GM12878 (cell line): Measurements from ENCODE around the gene STXBP3. TPM values are rescaled to one million over a fixed set of nuclear protein-coding genes. Genes with fewer than 3 reads are reported as not detected.

Experiments
- ATAC-seq: fragments of 200-7000 bp; cut with Tn5 transposase; 3 replicates; pipeline ENCODE4 v1.9.1; 2020; ENCODE audit warnings: mild to moderate bottlenecking, moderate library complexity
- Bru-seq: library from RNA; stranded (reverse); fragments of 400-500 nt; gene quantifications from one replicate; lab custom pipeline; 2021; lab: Mats Ljungman, UMichigan
- BruChase-seq, 2 experiments: library from RNA; stranded (reverse); fragments of 400-500 nt; gene quantifications; one replicate each; lab custom pipeline; 2021; lab: Mats Ljungman, UMichigan
- BruUV-seq: library from RNA; stranded (reverse); fragments of 400-500 nt; replicated peaks from 2 replicates; lab custom pipeline; 2021; lab: Mats Ljungman, UMichigan
- CTCF ChIA-PET: fragments of 300-600 bp; sonication (Branson Sonifier 250); formaldehyde crosslinking; extraction: SDS; loops from one replicate; lab custom pipeline; 2021; ENCODE audit warnings: inconsistent platforms; lab: Yijun Ruan, JAX
- POLR2A ChIA-PET: fragments of 350-600 bp; formaldehyde crosslinking; extraction: SDS; loops from one replicate; lab custom pipeline; 2021; ENCODE audit warnings: inconsistent platforms; lab: Charles Lee
- RAD21 ChIA-PET: fragments of 300-600 bp; sonication (Branson Sonifier 250); formaldehyde crosslinking; loops from one replicate; lab custom pipeline; 2023; ENCODE audit warnings: antibody characterized with exemption; ENCODE audit not compliant: unreplicated experiment; lab: Charles Lee
- SMC1A ChIA-PET: fragments of 300-600 bp; sonication (Branson Sonifier 250); formaldehyde crosslinking; loops from one replicate; lab custom pipeline; 2023; ENCODE audit not compliant: unreplicated experiment, uncharacterized antibody; lab: Charles Lee
- DNase-seq: peaks from one replicate; pipeline ENCODE4 v3.0.0-alpha.2; 2011; ENCODE audit warnings: low read depth, low spot score
- FAIRE-seq: peaks from 3 replicates; lab custom pipeline; 2011; peaks lifted over from hg19 to GRCh38; lab: Jason Lieb, UNC
- H2AFZ ChIP-seq: 2 replicates; pipeline ENCODE4 v1.6.0; 2011; ENCODE audit warnings: low read depth, low read length, control low read depth; ENCODE audit not compliant: control insufficient read depth
- H3K27ac ChIP-seq: 2 replicates; pipeline ENCODE4 v1.5.1; 2011; ENCODE audit warnings: control low read depth; ENCODE audit not compliant: control insufficient read depth, insufficient read depth
- H3K27me3 ChIP-seq, 2 experiments: replicated peaks in 1 of 2; 2 replicates each; pipeline versions ENCODE4 v1.6.0 to v1.6.1; 2011; ENCODE audit warnings: low read length in 1 of 2; ENCODE audit not compliant: control insufficient read depth in 2 of 2, insufficient read depth in 2 of 2
- H3K36me3 ChIP-seq, 2 experiments: 2 replicates each; pipeline ENCODE4 v1.5.1; 2011; ENCODE audit warnings: low read length in 1 of 2; ENCODE audit not compliant: control insufficient read depth in 2 of 2, insufficient read depth in 2 of 2
- H3K4me1 ChIP-seq: 2 replicates; pipeline ENCODE4 v1.6.1; 2011; ENCODE audit warnings: mild to moderate bottlenecking, low read length, moderate library complexity, mixed read lengths; ENCODE audit not compliant: control insufficient read depth, insufficient read depth
- H3K4me2 ChIP-seq: 2 replicates; pipeline ENCODE4 v1.6.0; 2011; ENCODE audit warnings: control low read depth; ENCODE audit not compliant: control insufficient read depth, insufficient read depth
- H3K4me3 ChIP-seq: fragments of 200-600 bp; sonication (generic); 2 replicates; pipeline ENCODE4 v1.5.1; 2016
- H3K79me2 ChIP-seq: 2 replicates; pipeline ENCODE4 v1.6.0; 2011; ENCODE audit warnings: low read length; ENCODE audit not compliant: control insufficient read depth, insufficient read depth
- H3K9ac ChIP-seq: 2 replicates; pipeline ENCODE4 v1.8.0; 2011; ENCODE audit warnings: low read length, control low read depth, mixed read lengths; ENCODE audit not compliant: control insufficient read depth, insufficient read depth
- H3K9me3 ChIP-seq: replicated peaks from 3 replicates; pipeline ENCODE4 v1.5.1; 2011; ENCODE audit warnings: mild to moderate bottlenecking, low read length; ENCODE audit not compliant: control insufficient read depth, insufficient read depth
- H4K20me1 ChIP-seq: 2 replicates; pipeline ENCODE4 v1.6.0; 2011; ENCODE audit not compliant: control insufficient read depth, insufficient read depth
- BHLHE40 ChIP-seq, 2 experiments: fragments of 450-650 bp in 1 of 2; IDR thresholded peaks; 2 replicates each; pipeline ENCODE4 v1.6.1; 2011 to 2017; ENCODE audit warnings: low read depth in 2 of 2, borderline replicate concordance in 1 of 2, improper control_type of control experiment in 1 of 2, low read length in 1 of 2, mild to moderate bottlenecking in 1 of 2
- HDAC6 ChIP-seq: fragments of 200-600 bp; sonication (generic); IDR thresholded peaks from one replicate; pipeline ENCODE4 v1.8.0; 2017; ENCODE audit warnings: antibody characterized with exemption; ENCODE audit not compliant: unreplicated experiment
- IKZF2 ChIP-seq, 2 experiments: fragments of 450-650 bp; IDR thresholded peaks; 2 replicates each; pipeline ENCODE4 v1.6.1; 2017; ENCODE audit warnings: mild to moderate bottlenecking in 2 of 2, moderate library complexity in 2 of 2
- MYC ChIP-seq: IDR thresholded peaks from 2 replicates; pipeline ENCODE4 v1.6.1; 2011; ENCODE audit warnings: mild to moderate bottlenecking, low read length, moderate library complexity, inconsistent platforms; ENCODE audit not compliant: insufficient read depth, insufficient replicate concordance, insufficient read length, severe bottlenecking
- RAD51 ChIP-seq: fragments of 450-650 bp; IDR thresholded peaks from 2 replicates; pipeline ENCODE4 v1.6.1; 2016; ENCODE audit warnings: moderate library complexity, mild to moderate bottlenecking, inconsistent platforms
- ZSCAN29 ChIP-seq: fragments of 450-650 bp; IDR thresholded peaks from 2 replicates; pipeline ENCODE4 v1.6.1; 2017; ENCODE audit warnings: mild to moderate bottlenecking, moderate library complexity
- WGBS: methylation state at CpG from one replicate; pipeline ENCODE4 v1.1.6; 2016; ENCODE audit warnings: low lambda C conversion rate; ENCODE audit not compliant: insufficient replicate concordance, insufficient coverage; ENCODE audit errors: missing lambda C conversion rate; 5-methylcytosine and 5-hydroxymethylcytosine counted together
- in situ Hi-C: fragments of 300-500 bp; cut with MboI; formaldehyde crosslinking; loops from 9 replicates; pipeline ENCODE4 v1.14.3; 2018; ENCODE audit warnings: mixed read lengths
- intact Hi-C: fragments of 100-400 bp; cut with micrococcal nuclease; formaldehyde crosslinking; loops from one replicate; pipeline ENCODE4 v1.14.2; 2022; ENCODE audit not compliant: unreplicated experiment
- long read RNA-seq, 2 experiments: library from polyadenylated mRNA; unstranded; transcript quantifications; one replicate each; pipeline ENCODE4 v2.0.0, GENCODE V29; 2019 to 2020
- polyA minus RNA-seq, 3 experiments: library from RNA; depleted of rRNA, polyadenylated mRNA; stranded (reverse); fragments of >200 nt; gene quantifications; 2 replicates each; pipeline ENCODE4 v1.2.3, GENCODE V29; 2011
- polyA plus RNA-seq, 11 experiments: library from polyadenylated mRNA; depleted of rRNA in 4 of 11; unstranded in 6 of 11; stranded (reverse) in 5 of 11; fragments of >200 nt; fragmentation: Nextera tagmentation in 4 of 11; fragmentation: Illumina TruSeq in 1 of 11; extraction: Ambion mirVana in 4 of 11; extraction: Trizol in 1 of 11; gene quantifications; 1 replicate in 1 of 11; 2 replicates in 10 of 11; pipeline versions ENCODE4 v1.2.1 to v1.2.3, GENCODE V29; 2011 to 2016; ENCODE audit warnings: inconsistent platforms in 2 of 11, missing spikeins in 2 of 11, low read depth in 1 of 11
- total RNA-seq, 4 experiments: library from RNA; depleted of rRNA in 3 of 4; stranded (reverse); fragments of >200 nt in 3 of 4; fragmentation: Illumina TruSeq in 1 of 4; extraction: Trizol in 1 of 4; gene quantifications; 2 replicates each; pipeline versions ENCODE4 v1.2.1 to v1.2.3, GENCODE V29; 2013 to 2021
- TF ChIP-seq, protein P1 (sequence below): fragments of 450-650 bp; formaldehyde crosslinking; IDR thresholded peaks from 2 replicates; pipeline ENCODE4 v1.4.0; 2020; ENCODE audit warnings: mild to moderate bottlenecking, moderate library complexity
- TF ChIP-seq, protein P2 (sequence below): IDR thresholded peaks from 2 replicates; pipeline ENCODE4 v1.6.1; 2011; ENCODE audit warnings: borderline replicate concordance, low read depth, mild to moderate bottlenecking, moderate library complexity, low read length; ENCODE audit not compliant: insufficient read depth, poor library complexity, severe bottlenecking

STXBP3 gene, protein sequence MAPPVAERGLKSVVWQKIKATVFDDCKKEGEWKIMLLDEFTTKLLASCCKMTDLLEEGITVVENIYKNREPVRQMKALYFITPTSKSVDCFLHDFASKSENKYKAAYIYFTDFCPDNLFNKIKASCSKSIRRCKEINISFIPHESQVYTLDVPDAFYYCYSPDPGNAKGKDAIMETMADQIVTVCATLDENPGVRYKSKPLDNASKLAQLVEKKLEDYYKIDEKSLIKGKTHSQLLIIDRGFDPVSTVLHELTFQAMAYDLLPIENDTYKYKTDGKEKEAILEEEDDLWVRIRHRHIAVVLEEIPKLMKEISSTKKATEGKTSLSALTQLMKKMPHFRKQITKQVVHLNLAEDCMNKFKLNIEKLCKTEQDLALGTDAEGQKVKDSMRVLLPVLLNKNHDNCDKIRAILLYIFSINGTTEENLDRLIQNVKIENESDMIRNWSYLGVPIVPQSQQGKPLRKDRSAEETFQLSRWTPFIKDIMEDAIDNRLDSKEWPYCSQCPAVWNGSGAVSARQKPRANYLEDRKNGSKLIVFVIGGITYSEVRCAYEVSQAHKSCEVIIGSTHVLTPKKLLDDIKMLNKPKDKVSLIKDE
- 103 and 142 TPM in 2 replicates for total RNA-seq (2013; cell fraction: nucleolus; rRNA removed)
- total RNA-seq (2014; rRNA removed) (19.6 and 25.6 TPM in 2 replicates), total RNA-seq (2014; rRNA removed; fragmentation: Illumina TruSeq; extraction: Trizol) (29.3 and 35.1 TPM in 2 replicates), total RNA-seq (2021) (20.3 and 26.6 TPM in 2 replicates), polyA plus RNA-seq (2011; rRNA removed) (28.8 and 49.6 TPM in 2 replicates), polyA plus RNA-seq (2014; fragmentation: Illumina TruSeq; extraction: Trizol) (26.4 and 31.5 TPM in 2 replicates), polyA plus RNA-seq (2014; fragmentation: Nextera tagmentation; extraction: Ambion mirVana) (10 to 100 TPM; 21.7 to 23.6 TPM), polyA plus RNA-seq (2014; rRNA removed) (21.1 and 28.2 TPM in 2 replicates), polyA plus RNA-seq (2016; fragmentation: Nextera tagmentation; extraction: Ambion mirVana) (10 to 100 TPM; 31.7 to 33.2 TPM), polyA minus RNA-seq (2011; rRNA and poly(A)+ RNA removed) (12.3 and 12.5 TPM in 2 replicates), Bru-seq, nascent RNA (percentile 83 among the genes with signal in this experiment), BruChase-seq, experiment 1, labeled RNA remaining after a 6-hour chase (percentile 78 among the genes with signal in this experiment), BruChase-seq, experiment 2, labeled RNA remaining after a 2-hour chase (percentile 81 among the genes with signal in this experiment)
- 6.8 TPM for polyA plus RNA-seq (2011; ENCODE audit: low read depth)
- polyA plus RNA-seq (2011; cell fraction: cytosol; rRNA removed) = 6.2 and 6.7 TPM in 2 replicates
- polyA plus RNA-seq (2011; cell fraction: nucleus; rRNA removed) = 15.2 and 18.9 TPM in 2 replicates
- 14.6 and 16.6 TPM in 2 replicates for polyA plus RNA-seq (2012)
- 6.9 and 9.0 TPM in 2 replicates for polyA minus RNA-seq (2011; cell fraction: cytosol; rRNA and poly(A)+ RNA removed)
- polyA minus RNA-seq (2011; cell fraction: nucleus; rRNA and poly(A)+ RNA removed) = 13.3 and 29.6 TPM in 2 replicates
- long read RNA-seq, experiment 1, transcript STXBP3-201 (19 exons, 2,478 nt) = major isoform, 14 of 20 reads
- long read RNA-seq, experiment 1, partial matches to known transcripts = 3 of 20 reads
- long read RNA-seq, experiment 1, other reads (novel, unspliced or antisense) = 3 of 20 reads
- long read RNA-seq, experiment 2, transcript STXBP3-201 (19 exons, 2,478 nt) = major isoform, 87 of 135 reads
- long read RNA-seq, experiment 2, partial matches to known transcripts = 26 of 135 reads
- long read RNA-seq, experiment 2, other reads (novel, unspliced or antisense) = 22 of 135 reads

DNA sequence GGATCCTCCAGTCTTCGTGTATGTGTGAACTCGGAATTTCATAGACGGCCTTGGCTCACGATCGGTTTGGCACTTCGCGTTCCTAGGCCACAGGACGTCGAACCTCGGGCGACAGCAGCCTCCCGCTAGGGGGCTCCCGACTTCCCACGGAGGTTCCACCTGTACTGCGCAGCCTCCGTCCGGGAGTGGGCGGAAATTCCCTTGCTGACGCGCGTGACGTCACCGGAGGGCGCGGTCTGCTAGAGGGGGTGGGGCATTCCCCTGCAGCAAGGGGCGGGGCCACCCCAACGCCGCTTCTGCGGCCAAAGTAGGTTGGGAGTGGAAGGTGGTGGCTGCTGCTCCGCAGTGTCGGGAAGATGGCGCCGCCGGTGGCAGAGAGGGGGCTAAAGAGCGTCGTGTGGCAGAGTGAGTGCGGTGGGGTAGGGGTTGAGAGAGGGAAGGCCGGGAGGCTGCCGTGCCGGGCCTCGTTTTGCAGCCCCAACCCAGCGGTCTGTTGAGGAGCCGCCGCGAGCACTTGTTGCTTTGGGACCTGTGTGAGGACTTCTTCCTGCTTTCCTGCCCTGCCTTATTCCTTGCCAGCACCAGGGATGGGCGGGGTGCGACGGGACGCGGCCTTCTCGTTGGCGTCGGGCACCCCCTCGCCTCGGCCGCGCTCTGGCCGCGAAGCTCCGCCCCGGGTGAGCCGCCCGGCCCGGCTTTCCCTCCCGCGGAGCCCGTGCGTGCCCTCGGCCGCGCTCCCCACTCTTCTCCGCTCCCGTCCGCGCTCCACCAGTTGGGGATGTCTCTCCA, at the start of gene STXBP3:
TSS of gene STXBP3 (plus strand) at position 293 of the 789 bp plus-strand sequence. CDS start at position 357, 64 bp downstream.
- ATAC-seq (peak; percentile 94), FAIRE-seq (peak; percentile 95), DNase-seq (peak; percentile 95)
- Histone ChIP-seq H3K27ac (peak within 1 kb of the TSS; percentile 87), H3K79me2 (peaks cover 11% of the 10 kb centered on the region), H3K9me3 (no peaks in the 10 kb centered on the region), H3K4me1 (no peaks in the 10 kb centered on the region), H3K36me3 (no peaks in the 10 kb centered on the region), H3K4me2 (peak within 1 kb of the TSS; percentile 45), H3K4me3 (peak within 1 kb of the TSS; percentile 94), H4K20me1 (no peaks in the 10 kb centered on the region), H3K27me3 (no peaks in the 10 kb centered on the region), H3K9ac (peak within 1 kb of the TSS; percentile 82), H2AFZ (peak within 1 kb of the TSS; percentile 93)
- SMC1A ChIA-PET = interaction anchor here (0.6 kb wide), 1 partner anchor 134 kb away, joined by 3 read pairs; no protein-coding TSS in a partner anchor
- BruUV-seq = no TSS peak
- intact Hi-C loops = loop anchor here (2.0 kb wide), 1 partner anchor 54 kb away; the partner anchor contains the start of gene PRPF38B
- WGBS = under 1% methylated on average over 53 of the region's 75 CpGs
- POLR2A ChIA-PET = no interaction called here
- RAD21 ChIA-PET = no interaction called here
- CTCF ChIA-PET = no interaction called here
- in situ Hi-C loops = no loop called here
- TF ChIP-seq, protein P1, sequence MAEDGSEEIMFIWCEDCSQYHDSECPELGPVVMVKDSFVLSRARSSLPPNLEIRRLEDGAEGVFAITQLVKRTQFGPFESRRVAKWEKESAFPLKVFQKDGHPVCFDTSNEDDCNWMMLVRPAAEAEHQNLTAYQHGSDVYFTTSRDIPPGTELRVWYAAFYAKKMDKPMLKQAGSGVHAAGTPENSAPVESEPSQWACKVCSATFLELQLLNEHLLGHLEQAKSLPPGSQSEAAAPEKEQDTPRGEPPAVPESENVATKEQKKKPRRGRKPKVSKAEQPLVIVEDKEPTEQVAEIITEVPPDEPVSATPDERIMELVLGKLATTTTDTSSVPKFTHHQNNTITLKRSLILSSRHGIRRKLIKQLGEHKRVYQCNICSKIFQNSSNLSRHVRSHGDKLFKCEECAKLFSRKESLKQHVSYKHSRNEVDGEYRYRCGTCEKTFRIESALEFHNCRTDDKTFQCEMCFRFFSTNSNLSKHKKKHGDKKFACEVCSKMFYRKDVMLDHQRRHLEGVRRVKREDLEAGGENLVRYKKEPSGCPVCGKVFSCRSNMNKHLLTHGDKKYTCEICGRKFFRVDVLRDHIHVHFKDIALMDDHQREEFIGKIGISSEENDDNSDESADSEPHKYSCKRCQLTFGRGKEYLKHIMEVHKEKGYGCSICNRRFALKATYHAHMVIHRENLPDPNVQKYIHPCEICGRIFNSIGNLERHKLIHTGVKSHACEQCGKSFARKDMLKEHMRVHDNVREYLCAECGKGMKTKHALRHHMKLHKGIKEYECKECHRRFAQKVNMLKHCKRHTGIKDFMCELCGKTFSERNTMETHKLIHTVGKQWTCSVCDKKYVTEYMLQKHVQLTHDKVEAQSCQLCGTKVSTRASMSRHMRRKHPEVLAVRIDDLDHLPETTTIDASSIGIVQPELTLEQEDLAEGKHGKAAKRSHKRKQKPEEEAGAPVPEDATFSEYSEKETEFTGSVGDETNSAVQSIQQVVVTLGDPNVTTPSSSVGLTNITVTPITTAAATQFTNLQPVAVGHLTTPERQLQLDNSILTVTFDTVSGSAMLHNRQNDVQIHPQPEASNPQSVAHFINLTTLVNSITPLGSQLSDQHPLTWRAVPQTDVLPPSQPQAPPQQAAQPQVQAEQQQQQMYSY (CRISPR knock-in tag) = no peak
- TF ChIP-seq, protein P2, sequence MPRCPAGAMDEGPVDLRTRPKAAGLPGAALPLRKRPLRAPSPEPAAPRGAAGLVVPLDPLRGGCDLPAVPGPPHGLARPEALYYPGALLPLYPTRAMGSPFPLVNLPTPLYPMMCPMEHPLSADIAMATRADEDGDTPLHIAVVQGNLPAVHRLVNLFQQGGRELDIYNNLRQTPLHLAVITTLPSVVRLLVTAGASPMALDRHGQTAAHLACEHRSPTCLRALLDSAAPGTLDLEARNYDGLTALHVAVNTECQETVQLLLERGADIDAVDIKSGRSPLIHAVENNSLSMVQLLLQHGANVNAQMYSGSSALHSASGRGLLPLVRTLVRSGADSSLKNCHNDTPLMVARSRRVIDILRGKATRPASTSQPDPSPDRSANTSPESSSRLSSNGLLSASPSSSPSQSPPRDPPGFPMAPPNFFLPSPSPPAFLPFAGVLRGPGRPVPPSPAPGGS = peak; percentile 11
- TF ChIP-seq ZSCAN29 (no peak), IKZF2 (IDR thresholded peaks at IDR 0.05) (peak; percentile 26 to 39; a peak in 3 of 4 replicates), RAD51 (no peak), MYC (no peak), HDAC6 (no peak), BHLHE40 (IDR thresholded peaks at IDR 0.05; ENCODE audit: borderline replicate concordance in 1 of 2, low read depth in 2 of 2, low read length in 1 of 2) (peak in 1 of 2 experiments; percentile 54; a peak in 3 of 4 replicates)
